Activated gamma-delta T cell treated with anti-CD3 and anti-CD28 coated beads, Interleukin-2, amount 50 U/mL, for 16 hours (primary cell): Measurements from ENCODE around the gene FLII.

Source experiments
- DNase-seq: peaks from one replicate; pipeline ENCODE4 v3.0.0-alpha.2; 2020; ENCODE audit warnings: low read depth

Gene FLII

GRCh38 chr17:18241229-18241871 is 17.2 kb downstream of the FLII start:
- no peak for DNase-seq

- no peak for DNase-seq
Observed at GRCh38 chr17:18240449-18240848, 18.1 kb downstream of the FLII start.

- no peak for DNase-seq
Observed at GRCh38 chr17:18238299-18238698, 20.2 kb downstream of the FLII start.

- no peak for DNase-seq
Observed at GRCh38 chr17:18237461-18237860, 21.1 kb downstream of the FLII start.

GRCh38 chr17:18236494-18236893 is 22.0 kb downstream of the FLII start:
- DNase-seq: no peak

GRCh38 chr17:18235743-18236256 is 22.7 kb downstream of the FLII start:
- no peak for DNase-seq

GRCh38 chr17:18234853-18235380 is 23.6 kb downstream of the FLII start:
- DNase-seq: no peak

GRCh38 chr17:18233803-18234518 is 24.6 kb downstream of the FLII start:
- no peak for DNase-seq

GRCh38 chr17:18231164-18231563 is 27.4 kb downstream of the FLII start:
- no peak for DNase-seq

- no peak for DNase-seq
Observed at GRCh38 chr17:18230288-18231141, 28.0 kb downstream of the FLII start.

- DNase-seq: no peak
Observed at GRCh38 chr17:18229771-18230170, 28.8 kb downstream of the FLII start.

- no peak for DNase-seq
Observed at GRCh38 chr17:18229254-18229653, 29.3 kb downstream of the FLII start.

GRCh38 chr17:18228176-18228682 is 30.3 kb downstream of the FLII start:
- no peak for DNase-seq

- no peak for DNase-seq
Observed at GRCh38 chr17:18227635-18228034, 30.9 kb downstream of the FLII start.

- DNase-seq: no peak
Observed at GRCh38 chr17:18226284-18226945, 32.1 kb downstream of the FLII start.

- DNase-seq: no peak
Observed at GRCh38 chr17:18225642-18226283, 32.8 kb downstream of the FLII start.

- DNase-seq: peak; percentile 93
Observed at GRCh38 chr17:18225121-18225641, 33.4 kb downstream of the FLII start, which contains the start of gene LLGL1. LLGL1 (plus strand) TSS chr17:18225635; CDS start chr17:18225683, 48 bp downstream.

- DNase-seq: no peak
Observed at GRCh38 chr17:18224387-18225120, 34.0 kb downstream of the FLII start.

GRCh38 chr17:18224053-18224386 is 34.5 kb downstream of the FLII start:
- DNase-seq: no peak

- no peak for DNase-seq
Observed at GRCh38 chr17:18218756-18219415, 39.7 kb downstream of the FLII start.
